GM12878 (cell line): ENCODE results near the gene CTRB1. TPM values are rescaled to one million over a fixed set of nuclear protein-coding genes. Genes with fewer than 3 reads are reported as not detected.
A peak's percentile ranks its signal among the peaks of the same experiment; 100 is the strongest.

Source experiments
- BHLHE40 ChIP-seq, 2 experiments: fragments of 450-650 bp in 1 of 2; IDR thresholded peaks; 2 replicates each; pipeline ENCODE4 v1.6.1; 2011 to 2017; ENCODE audit warnings: low read depth in 2 of 2, borderline replicate concordance in 1 of 2, improper control_type of control experiment in 1 of 2, low read length in 1 of 2, mild to moderate bottlenecking in 1 of 2
- CBX3 ChIP-seq: fragments of 200-600 bp; sonication (generic); IDR thresholded peaks from 2 replicates; pipeline ENCODE4 v1.6.1; 2016; ENCODE audit warnings: low read depth, borderline replicate concordance
- CBX5 ChIP-seq: sonication (generic); IDR thresholded peaks from 2 replicates; pipeline ENCODE4 v1.6.1; 2016; ENCODE audit warnings: low read depth, moderate library complexity, mild to moderate bottlenecking, inconsistent platforms
- IKZF1 ChIP-seq: fragments of 450-650 bp; conservative IDR thresholded peaks from 2 replicates; pipeline ENCODE4 v1.6.1; 2017; ENCODE audit warnings: antibody characterized with exemption, mild to moderate bottlenecking
- KDM1A ChIP-seq: fragments of 200-600 bp; sonication (generic); IDR thresholded peaks from 2 replicates; pipeline ENCODE4 v1.6.1; 2016; ENCODE audit warnings: borderline replicate concordance
- MTA3 ChIP-seq: IDR thresholded peaks from 2 replicates; pipeline ENCODE4 v1.6.1; 2012; ENCODE audit warnings: low read length, inconsistent platforms, borderline replicate concordance
- PAX8 ChIP-seq: fragments of 450-650 bp; IDR thresholded peaks from 2 replicates; pipeline ENCODE4 v1.6.1; 2017; ENCODE audit warnings: mild to moderate bottlenecking, moderate library complexity
- POLR2AphosphoS2 ChIP-seq: IDR thresholded peaks from 2 replicates; pipeline ENCODE4 v1.6.1; 2011; ENCODE audit warnings: low read depth, mild to moderate bottlenecking, low read length, improper control_type of control experiment, moderate library complexity
- POU2F2 ChIP-seq: IDR thresholded peaks from 3 replicates; pipeline ENCODE4 v1.6.1; 2011; ENCODE audit warnings: low read depth, mild to moderate bottlenecking, low read length, borderline replicate concordance
- ZNF207 ChIP-seq: fragments of 450-650 bp; IDR thresholded peaks from 2 replicates; pipeline ENCODE4 v1.6.1; 2014; ENCODE audit warnings: antibody characterized with exemption, mild to moderate bottlenecking, borderline replicate concordance
- polyA plus RNA-seq, 11 experiments: library from polyadenylated mRNA; depleted of rRNA in 4 of 11; unstranded in 6 of 11; stranded (reverse) in 5 of 11; fragments of >200 nt; fragmentation: Nextera tagmentation in 4 of 11; fragmentation: Illumina TruSeq in 1 of 11; extraction: Ambion mirVana in 4 of 11; extraction: Trizol in 1 of 11; gene quantifications; 1 replicate in 1 of 11; 2 replicates in 10 of 11; pipeline versions ENCODE4 v1.2.1 to v1.2.3, GENCODE V29; 2011 to 2016; ENCODE audit warnings: inconsistent platforms in 2 of 11, missing spikeins in 2 of 11, low read depth in 1 of 11
- total RNA-seq, 4 experiments: library from RNA; depleted of rRNA in 3 of 4; stranded (reverse); fragments of >200 nt in 3 of 4; fragmentation: Illumina TruSeq in 1 of 4; extraction: Trizol in 1 of 4; gene quantifications; 2 replicates each; pipeline versions ENCODE4 v1.2.1 to v1.2.3, GENCODE V29; 2013 to 2021
- TF ChIP-seq, protein P1 (sequence below): fragments of 450-650 bp; IDR thresholded peaks from 2 replicates; pipeline ENCODE4 v1.6.1; 2016; ENCODE audit warnings: mild to moderate bottlenecking
- TF ChIP-seq, protein P2 (sequence below): IDR thresholded peaks from 2 replicates; pipeline ENCODE4 v1.6.1; 2011; ENCODE audit warnings: low read depth, low read length, improper control_type of control experiment, borderline replicate concordance
- TF ChIP-seq, protein P3 (sequence below): fragments of 450-650 bp; IDR thresholded peaks from 2 replicates; pipeline ENCODE4 v1.6.1; 2017; ENCODE audit warnings: mild to moderate bottlenecking, low read depth, inconsistent platforms; ENCODE audit not compliant: poor library complexity, severe bottlenecking
- TF ChIP-seq, protein P4 (sequence below): fragments of 450-650 bp; IDR thresholded peaks from 2 replicates; pipeline ENCODE4 v1.6.1; 2016; ENCODE audit warnings: mild to moderate bottlenecking, moderate library complexity, borderline replicate concordance
- TF ChIP-seq, protein P5 (sequence below): fragments of 450-650 bp; IDR thresholded peaks from 2 replicates; pipeline ENCODE4 v1.6.1; 2017; ENCODE audit warnings: low read depth, mild to moderate bottlenecking, moderate library complexity

Gene CTRB1
- total and polyA plus RNA-seq, 10 of the 15 experiments (the other 5 are each of a cell fraction or from before 2014, with no cell fraction given), result 0.28 to 4.4 TPM; not detected in 8

DNA sequence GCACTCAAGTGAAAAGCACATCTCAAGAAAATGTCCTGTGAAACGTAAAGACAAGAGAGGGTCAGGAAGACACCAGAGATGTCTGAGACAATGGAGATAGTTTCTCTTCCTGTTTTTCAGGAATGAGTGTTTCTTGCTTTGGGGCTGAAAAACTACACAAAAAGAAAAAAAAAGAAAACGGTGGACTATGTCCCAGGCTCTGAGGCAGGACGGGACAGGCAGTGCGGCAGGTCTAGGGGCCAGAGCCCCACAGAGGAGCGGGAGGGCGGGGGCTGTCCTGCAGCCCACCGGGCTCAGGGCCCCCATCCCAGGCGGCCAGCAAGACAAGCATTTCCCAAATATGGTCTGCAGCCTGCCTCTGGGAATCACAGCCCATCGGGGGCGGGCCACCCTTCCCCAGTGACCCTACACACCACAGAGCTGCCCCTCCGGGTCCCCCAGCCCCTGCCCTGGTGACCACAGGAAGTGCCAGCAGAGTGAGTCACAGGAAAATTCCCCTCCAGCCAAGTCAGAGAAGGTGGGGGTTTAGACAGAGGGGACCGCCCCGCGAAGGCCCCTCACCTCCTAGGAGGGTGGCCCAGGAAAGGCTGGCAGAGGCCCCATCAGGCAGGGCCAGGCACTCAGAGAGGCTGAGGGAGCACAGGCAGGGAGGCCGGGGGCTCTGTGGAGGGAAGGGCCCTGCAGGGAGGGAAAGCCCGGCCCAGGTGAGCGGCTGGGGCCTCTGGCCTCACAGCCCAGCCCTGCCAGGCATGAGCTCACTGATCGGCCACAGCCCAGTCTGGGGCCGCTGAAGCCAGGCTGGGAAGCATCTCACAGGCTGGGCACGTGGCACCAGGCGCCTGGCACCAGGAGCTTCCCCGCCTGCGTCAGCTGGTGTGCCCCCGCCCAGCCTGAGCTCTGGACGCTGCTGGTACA is 26.3 kb downstream of the CTRB1 start (continued):
- TF ChIP-seq, protein P1, sequence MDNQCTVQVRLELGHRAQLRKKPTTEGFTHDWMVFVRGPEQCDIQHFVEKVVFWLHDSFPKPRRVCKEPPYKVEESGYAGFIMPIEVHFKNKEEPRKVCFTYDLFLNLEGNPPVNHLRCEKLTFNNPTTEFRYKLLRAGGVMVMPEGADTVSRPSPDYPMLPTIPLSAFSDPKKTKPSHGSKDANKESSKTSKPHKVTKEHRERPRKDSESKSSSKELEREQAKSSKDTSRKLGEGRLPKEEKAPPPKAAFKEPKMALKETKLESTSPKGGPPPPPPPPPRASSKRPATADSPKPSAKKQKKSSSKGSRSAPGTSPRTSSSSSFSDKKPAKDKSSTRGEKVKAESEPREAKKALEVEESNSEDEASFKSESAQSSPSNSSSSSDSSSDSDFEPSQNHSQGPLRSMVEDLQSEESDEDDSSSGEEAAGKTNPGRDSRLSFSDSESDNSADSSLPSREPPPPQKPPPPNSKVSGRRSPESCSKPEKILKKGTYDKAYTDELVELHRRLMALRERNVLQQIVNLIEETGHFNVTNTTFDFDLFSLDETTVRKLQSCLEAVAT, result no peak
- TF ChIP-seq, protein P2, sequence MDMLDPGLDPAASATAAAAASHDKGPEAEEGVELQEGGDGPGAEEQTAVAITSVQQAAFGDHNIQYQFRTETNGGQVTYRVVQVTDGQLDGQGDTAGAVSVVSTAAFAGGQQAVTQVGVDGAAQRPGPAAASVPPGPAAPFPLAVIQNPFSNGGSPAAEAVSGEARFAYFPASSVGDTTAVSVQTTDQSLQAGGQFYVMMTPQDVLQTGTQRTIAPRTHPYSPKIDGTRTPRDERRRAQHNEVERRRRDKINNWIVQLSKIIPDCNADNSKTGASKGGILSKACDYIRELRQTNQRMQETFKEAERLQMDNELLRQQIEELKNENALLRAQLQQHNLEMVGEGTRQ, result no peak
- TF ChIP-seq BHLHE40 (IDR thresholded peaks at IDR 0.05; ENCODE audit: borderline replicate concordance in 1 of 2, low read depth in 2 of 2, low read length in 1 of 2) (peak in 1 of 2 experiments; percentile 58; a peak in 1 of 4 replicates), POLR2AphosphoS2 (no peak), MTA3 (no peak), KDM1A (no peak), ZNF207 (no peak), IKZF1 (peak; percentile 58; the same call in 1 of the 2 replicates), POU2F2 (no peak), CBX3 (no peak), CBX5 (no peak), PAX8 (no peak)
- TF ChIP-seq, protein P3, sequence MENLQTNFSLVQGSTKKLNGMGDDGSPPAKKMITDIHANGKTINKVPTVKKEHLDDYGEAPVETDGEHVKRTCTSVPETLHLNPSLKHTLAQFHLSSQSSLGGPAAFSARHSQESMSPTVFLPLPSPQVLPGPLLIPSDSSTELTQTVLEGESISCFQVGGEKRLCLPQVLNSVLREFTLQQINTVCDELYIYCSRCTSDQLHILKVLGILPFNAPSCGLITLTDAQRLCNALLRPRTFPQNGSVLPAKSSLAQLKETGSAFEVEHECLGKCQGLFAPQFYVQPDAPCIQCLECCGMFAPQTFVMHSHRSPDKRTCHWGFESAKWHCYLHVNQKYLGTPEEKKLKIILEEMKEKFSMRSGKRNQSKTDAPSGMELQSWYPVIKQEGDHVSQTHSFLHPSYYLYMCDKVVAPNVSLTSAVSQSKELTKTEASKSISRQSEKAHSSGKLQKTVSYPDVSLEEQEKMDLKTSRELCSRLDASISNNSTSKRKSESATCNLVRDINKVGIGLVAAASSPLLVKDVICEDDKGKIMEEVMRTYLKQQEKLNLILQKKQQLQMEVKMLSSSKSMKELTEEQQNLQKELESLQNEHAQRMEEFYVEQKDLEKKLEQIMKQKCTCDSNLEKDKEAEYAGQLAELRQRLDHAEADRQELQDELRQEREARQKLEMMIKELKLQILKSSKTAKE, result no peak
- TF ChIP-seq, protein P4, sequence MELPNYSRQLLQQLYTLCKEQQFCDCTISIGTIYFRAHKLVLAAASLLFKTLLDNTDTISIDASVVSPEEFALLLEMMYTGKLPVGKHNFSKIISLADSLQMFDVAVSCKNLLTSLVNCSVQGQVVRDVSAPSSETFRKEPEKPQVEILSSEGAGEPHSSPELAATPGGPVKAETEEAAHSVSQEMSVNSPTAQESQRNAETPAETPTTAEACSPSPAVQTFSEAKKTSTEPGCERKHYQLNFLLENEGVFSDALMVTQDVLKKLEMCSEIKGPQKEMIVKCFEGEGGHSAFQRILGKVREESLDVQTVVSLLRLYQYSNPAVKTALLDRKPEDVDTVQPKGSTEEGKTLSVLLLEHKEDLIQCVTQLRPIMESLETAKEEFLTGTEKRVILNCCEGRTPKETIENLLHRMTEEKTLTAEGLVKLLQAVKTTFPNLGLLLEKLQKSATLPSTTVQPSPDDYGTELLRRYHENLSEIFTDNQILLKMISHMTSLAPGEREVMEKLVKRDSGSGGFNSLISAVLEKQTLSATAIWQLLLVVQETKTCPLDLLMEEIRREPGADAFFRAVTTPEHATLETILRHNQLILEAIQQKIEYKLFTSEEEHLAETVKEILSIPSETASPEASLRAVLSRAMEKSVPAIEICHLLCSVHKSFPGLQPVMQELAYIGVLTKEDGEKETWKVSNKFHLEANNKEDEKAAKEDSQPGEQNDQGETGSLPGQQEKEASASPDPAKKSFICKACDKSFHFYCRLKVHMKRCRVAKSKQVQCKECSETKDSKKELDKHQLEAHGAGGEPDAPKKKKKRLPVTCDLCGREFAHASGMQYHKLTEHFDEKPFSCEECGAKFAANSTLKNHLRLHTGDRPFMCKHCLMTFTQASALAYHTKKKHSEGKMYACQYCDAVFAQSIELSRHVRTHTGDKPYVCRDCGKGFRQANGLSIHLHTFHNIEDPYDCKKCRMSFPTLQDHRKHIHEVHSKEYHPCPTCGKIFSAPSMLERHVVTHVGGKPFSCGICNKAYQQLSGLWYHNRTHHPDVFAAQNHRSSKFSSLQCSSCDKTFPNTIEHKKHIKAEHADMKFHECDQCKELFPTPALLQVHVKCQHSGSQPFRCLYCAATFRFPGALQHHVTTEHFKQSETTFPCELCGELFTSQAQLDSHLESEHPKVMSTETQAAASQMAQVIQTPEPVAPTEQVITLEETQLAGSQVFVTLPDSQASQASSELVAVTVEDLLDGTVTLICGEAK, result no peak
- TF ChIP-seq, protein P5, sequence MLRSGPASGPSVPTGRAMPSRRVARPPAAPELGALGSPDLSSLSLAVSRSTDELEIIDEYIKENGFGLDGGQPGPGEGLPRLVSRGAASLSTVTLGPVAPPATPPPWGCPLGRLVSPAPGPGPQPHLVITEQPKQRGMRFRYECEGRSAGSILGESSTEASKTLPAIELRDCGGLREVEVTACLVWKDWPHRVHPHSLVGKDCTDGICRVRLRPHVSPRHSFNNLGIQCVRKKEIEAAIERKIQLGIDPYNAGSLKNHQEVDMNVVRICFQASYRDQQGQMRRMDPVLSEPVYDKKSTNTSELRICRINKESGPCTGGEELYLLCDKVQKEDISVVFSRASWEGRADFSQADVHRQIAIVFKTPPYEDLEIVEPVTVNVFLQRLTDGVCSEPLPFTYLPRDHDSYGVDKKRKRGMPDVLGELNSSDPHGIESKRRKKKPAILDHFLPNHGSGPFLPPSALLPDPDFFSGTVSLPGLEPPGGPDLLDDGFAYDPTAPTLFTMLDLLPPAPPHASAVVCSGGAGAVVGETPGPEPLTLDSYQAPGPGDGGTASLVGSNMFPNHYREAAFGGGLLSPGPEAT, result 0 out of 2 replicates have a peak, but pooled peaks have one; percentile 23
